ENCODE results near the gene ATG3. TPM values are rescaled to one million over a fixed set of nuclear protein-coding genes. Genes with fewer than 3 reads are reported as not detected.
A peak's percentile ranks its signal among the peaks of the same experiment; 100 is the strongest.
"Not testable (repeated sequence)": the region's sequence is repeated elsewhere in the genome, so short reads cannot be mapped to it uniquely, and the experiment has no call there.

The ATG3 gene
- total RNA-seq, 4 donors from 2014 or later: 37.0 to 83.7 (median 53.1) TPM

DNA sequence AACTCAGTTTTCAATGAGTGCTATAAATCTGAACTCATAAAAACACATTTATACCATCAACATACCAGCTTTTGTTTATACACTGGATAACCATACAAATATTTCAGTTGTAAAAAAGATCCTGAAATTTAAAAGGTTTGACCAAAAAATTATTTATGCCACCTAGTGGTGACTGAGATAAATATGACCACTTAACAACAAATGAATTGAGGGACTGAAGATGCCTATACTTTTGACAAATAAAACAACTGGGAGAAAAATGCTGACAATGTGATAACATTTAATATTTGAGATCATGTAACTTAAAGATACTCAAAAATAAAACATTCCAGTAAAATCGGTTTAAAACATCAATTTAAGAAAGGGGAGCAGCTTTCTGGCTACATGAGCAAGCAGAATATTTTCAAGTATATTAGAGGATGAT lies 30.4 kb downstream of the ATG3 start:
- TF ChIP-seq EP300 (IDR thresholded peaks at IDR 0.05) (no peak), POLR2A (IDR thresholded peaks at IDR 0.05) (no peak)
- TF ChIP-seq, protein P1, sequence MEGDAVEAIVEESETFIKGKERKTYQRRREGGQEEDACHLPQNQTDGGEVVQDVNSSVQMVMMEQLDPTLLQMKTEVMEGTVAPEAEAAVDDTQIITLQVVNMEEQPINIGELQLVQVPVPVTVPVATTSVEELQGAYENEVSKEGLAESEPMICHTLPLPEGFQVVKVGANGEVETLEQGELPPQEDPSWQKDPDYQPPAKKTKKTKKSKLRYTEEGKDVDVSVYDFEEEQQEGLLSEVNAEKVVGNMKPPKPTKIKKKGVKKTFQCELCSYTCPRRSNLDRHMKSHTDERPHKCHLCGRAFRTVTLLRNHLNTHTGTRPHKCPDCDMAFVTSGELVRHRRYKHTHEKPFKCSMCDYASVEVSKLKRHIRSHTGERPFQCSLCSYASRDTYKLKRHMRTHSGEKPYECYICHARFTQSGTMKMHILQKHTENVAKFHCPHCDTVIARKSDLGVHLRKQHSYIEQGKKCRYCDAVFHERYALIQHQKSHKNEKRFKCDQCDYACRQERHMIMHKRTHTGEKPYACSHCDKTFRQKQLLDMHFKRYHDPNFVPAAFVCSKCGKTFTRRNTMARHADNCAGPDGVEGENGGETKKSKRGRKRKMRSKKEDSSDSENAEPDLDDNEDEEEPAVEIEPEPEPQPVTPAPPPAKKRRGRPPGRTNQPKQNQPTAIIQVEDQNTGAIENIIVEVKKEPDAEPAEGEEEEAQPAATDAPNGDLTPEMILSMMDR (IDR thresholded peaks at IDR 0.05): peak; percentile 22 to 54 (median 49)
- DNase-seq (ENCODE audit: low spot score in 2 of 2): no peak
- Histone ChIP-seq H3K4me1 (no peaks in the 10 kb centered on the region), H3K27ac (no peak overlapping the region), H3K9me3 (no peaks in the 10 kb centered on the region), H3K36me3 (peaks cover 0 to 66% (median 0%) of the 10 kb centered on the region in 3 donors), H3K27me3 (no peaks in the 10 kb centered on the region), H3K4me3 (no peak overlapping the region)
- WGBS, 2 donors: 0 to 9% methylated on average over 1 of the region's 1 CpG

DNA sequence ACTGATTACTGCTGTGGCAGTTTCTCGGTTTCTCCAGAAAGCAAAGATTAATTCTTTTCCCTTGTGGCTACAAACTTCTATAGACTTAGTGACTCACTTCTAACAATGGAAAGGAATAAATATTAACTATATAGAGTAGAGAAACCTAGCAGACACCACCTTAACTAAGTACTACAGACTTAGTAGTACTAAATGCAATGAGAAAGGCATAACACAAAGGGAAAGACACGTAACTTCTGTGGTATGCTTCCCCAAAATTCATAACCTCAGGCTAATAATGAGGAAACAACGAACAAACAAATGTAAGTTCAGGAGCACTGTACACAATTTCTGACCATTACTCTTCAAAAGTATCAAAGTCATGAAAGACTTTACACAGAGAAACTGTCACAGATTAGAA lies 31.2 kb downstream of the ATG3 start:
- Histone ChIP-seq H3K4me3 (no peak overlapping the region), H3K27ac (no peak overlapping the region), H3K36me3 (peaks cover 0 to 58% (median 0%) of the 10 kb centered on the region in 3 donors), H3K9me3 (no peaks in the 10 kb centered on the region), H3K27me3 (no peaks in the 10 kb centered on the region), H3K4me1 (no peaks in the 10 kb centered on the region)
- no peak for TF ChIP-seq POLR2A (IDR thresholded peaks at IDR 0.05)
- TF ChIP-seq, protein P1 (IDR thresholded peaks at IDR 0.05): no peak
- no peak for TF ChIP-seq EP300 (IDR thresholded peaks at IDR 0.05)
- WGBS, 2 donors: 73 to 81% methylated on average over 3 of the region's 3 CpGs
- no peak for DNase-seq (ENCODE audit: low spot score in 2 of 2)

DNA sequence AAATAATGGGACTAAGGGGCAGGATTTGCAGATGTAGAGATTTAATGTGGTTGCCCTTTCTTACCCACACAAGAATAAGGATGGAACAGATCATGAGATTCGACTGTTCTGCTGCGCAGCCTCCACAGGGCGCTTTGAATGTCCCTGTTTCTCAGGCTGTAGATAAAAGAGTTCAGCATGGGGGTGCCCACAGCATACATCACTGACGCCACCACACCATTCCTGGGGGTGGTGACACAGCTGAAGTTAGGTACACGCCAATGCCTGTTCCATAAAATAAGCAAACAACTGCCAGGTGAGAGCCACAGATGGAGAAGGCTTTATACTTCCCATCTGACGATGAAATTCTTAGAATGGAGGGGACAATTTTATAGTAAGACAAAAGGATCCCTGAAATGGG lies 37.6 kb downstream of the ATG3 start:
- not testable (repeated sequence) for DNase-seq (ENCODE audit: low spot score in 2 of 2); H3K4me1 ChIP-seq; H3K9me3 ChIP-seq; H3K27me3 ChIP-seq; H3K27ac ChIP-seq; H3K4me3 ChIP-seq
- 92 to 93% methylated on average over 6 of the region's 6 CpGs for WGBS, 2 donors
- H3K36me3 ChIP-seq: peaks cover 0 to 34% (median 0%) of the 10 kb centered on the region in 3 donors

DNA sequence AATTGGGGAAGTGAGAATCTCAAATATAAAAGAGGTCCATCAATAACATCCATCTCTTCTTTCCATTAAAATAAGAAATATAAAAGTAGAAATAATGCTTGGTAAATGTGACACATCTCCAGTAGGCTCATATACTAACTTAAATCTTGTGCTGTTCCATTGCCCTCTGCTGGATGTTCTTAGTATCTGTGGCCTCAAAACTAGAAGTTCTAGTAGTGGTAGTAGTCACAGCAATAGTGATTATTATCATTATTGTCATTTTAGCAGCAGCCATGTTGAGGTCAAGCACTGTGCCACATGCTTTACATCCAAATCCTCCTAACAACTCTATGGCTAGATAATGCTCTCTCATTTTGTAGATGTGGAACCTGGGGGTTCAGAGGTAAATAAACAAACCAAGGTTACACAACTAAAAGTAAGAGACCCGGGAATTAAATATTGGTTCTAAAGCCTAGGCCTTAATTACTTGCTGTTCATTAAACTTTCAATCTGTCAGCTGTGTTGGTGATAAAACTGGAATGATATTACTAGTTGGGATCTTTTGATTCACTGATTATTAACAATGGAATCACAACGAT lies 42.2 kb downstream of the ATG3 start:
- no peak overlapping the region for H3K27ac ChIP-seq
- H3K27me3 ChIP-seq: no peaks in the 10 kb centered on the region
- peak in 1 of 2 donors; percentile 72 for DNase-seq (ENCODE audit: low spot score in 2 of 2)
- WGBS, 2 donors: 74 to 82% methylated on average over 2 of the region's 2 CpGs
- H3K4me1 ChIP-seq: no peaks in the 10 kb centered on the region
- H3K36me3 ChIP-seq: peaks cover 0 to 7% (median 0%) of the 10 kb centered on the region in 3 donors
- no peak overlapping the region for H3K4me3 ChIP-seq
- TF ChIP-seq, protein P1 (IDR thresholded peaks at IDR 0.05): peak; percentile 62 to 83 (median 67)
- TF ChIP-seq POLR2A (IDR thresholded peaks at IDR 0.05) (no peak), EP300 (IDR thresholded peaks at IDR 0.05) (no peak)
- H3K9me3 ChIP-seq: no peaks in the 10 kb centered on the region

DNA sequence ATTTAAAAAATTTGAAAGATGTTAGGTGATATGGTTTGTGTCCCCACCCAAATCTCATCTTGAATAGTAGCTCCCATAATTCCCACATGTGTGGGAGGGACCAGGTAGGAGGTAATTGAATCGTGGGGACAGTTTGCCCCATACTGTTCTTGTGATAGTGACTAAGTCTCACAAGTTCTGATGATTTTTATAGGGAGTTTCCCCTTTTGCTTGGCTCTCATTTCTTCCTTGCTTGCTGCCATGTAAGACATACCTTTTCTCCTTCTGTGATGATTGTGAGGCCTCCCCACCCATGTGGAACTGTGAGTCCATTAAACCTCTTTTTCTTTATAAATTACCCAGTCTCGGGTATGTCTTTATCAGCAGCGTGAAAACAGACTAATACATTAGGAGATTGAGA lies 42.8 kb downstream of the ATG3 start:
- H3K36me3 ChIP-seq; H3K27me3 ChIP-seq; H3K4me3 ChIP-seq; H3K4me1 ChIP-seq; DNase-seq (ENCODE audit: low spot score in 2 of 2); H3K27ac ChIP-seq; H3K9me3 ChIP-seq: not testable (repeated sequence)
- 50 to 60% methylated on average over 3 of the region's 3 CpGs for WGBS, 2 donors

DNA sequence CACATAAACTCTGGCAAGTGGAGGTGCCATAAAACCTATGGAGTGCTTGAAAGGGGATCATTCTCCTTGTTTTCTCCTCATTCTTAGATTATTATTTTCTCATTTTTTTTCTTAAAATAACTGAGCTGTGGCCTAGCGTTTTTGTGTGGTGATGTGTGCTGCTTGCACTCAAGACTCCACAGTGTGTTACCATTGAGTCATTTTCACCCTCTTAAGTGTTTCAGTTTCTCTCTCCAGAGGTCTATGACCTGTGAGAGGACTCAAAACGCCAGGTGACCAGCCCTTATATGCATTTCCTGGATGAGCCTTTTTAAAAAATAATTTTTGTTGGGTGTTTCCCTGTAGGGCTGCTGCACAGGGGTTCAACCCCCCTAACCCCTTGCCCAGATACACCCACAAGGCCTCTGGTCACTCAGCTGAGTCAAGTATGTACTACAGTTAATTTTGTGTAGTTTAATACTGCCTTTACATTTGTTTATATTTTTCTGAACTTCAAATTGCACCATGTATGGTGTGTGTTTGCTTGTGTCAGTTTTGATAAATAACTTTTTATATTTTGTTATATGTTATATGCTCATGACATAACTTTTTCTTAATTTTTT lies 47.1 kb downstream of the ATG3 start:
- TF ChIP-seq EP300 (IDR thresholded peaks at IDR 0.05) (no peak), POLR2A (IDR thresholded peaks at IDR 0.05) (no peak)
- TF ChIP-seq, protein P1 (IDR thresholded peaks at IDR 0.05): no peak
- H3K27ac ChIP-seq: no peak overlapping the region

More for the DNA sequence above, 47.1 kb downstream of the ATG3 start:
- Histone ChIP-seq H3K9me3 (no peaks in the 10 kb centered on the region), H3K4me3 (no peak overlapping the region), H3K36me3 (no peaks in the 10 kb centered on the region), H3K4me1 (peaks cover 0 to 3% (median 0%) of the 10 kb centered on the region in 4 donors), H3K27me3 (no peaks in the 10 kb centered on the region)
- DNase-seq (ENCODE audit: low spot score in 2 of 2): no peak
- 43 to 50% methylated on average over 2 of the region's 2 CpGs for WGBS, 2 donors
